Measurements from ENCODE around the gene ZNF423. TPM values are rescaled to one million over a fixed set of nuclear protein-coding genes. Genes with fewer than 3 reads are reported as not detected.
A peak's percentile ranks its signal among the peaks of the same experiment; 100 is the strongest.

ZNF423 gene
- total RNA-seq, 1 experiment from 2014 or later = 11.1 TPM

DNA sequence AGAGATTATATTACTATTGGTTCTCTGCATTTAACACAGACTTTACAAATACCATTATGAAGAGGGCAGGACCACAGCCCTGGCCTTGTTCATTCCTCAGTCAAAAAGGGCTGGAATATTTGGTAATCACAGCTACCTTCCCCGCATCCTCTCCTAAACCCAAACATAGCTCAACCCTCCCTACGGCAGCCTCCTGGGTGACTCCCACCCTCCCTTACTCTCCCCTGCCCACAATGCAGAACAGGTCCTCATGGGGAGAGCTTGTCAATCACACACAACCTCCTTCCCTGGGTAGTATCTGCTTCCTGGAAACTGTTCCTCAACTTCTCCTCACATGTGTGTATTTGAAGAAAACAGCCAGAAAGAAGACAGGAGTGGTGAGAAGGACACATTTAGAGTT is 258.1 kb downstream of the ZNF423 start:
- BruUV-seq (replicated peaks) = no TSS peak
- ChIA-PET POLR2A (ENCODE audit: low non-redundant PET) (no interaction called here), CTCF (no interaction called here)
- Histone ChIP-seq H3K4me3 (ENCODE audit: low read depth, low read length, poor library complexity, severe bottlenecking) (no peak overlapping the region), H3K4me1 (ENCODE audit: insufficient read depth, low read length, poor library complexity, severe bottlenecking) (peaks cover 17% of the 10 kb centered on the region), H3K36me3 (ENCODE audit: insufficient read depth, low read length, poor library complexity, severe bottlenecking) (no peaks in the 10 kb centered on the region), H3K27ac (ENCODE audit: low read depth, low read length, poor library complexity, severe bottlenecking) (no peak overlapping the region), H3K9me3 (ENCODE audit: low read depth, low read length, poor library complexity, severe bottlenecking) (no peaks in the 10 kb centered on the region), H3K27me3 (replicated peaks; ENCODE audit: insufficient read depth, low read depth, low read length, poor library complexity) (no peaks in the 10 kb centered on the region)
- TF ChIP-seq, protein P1, sequence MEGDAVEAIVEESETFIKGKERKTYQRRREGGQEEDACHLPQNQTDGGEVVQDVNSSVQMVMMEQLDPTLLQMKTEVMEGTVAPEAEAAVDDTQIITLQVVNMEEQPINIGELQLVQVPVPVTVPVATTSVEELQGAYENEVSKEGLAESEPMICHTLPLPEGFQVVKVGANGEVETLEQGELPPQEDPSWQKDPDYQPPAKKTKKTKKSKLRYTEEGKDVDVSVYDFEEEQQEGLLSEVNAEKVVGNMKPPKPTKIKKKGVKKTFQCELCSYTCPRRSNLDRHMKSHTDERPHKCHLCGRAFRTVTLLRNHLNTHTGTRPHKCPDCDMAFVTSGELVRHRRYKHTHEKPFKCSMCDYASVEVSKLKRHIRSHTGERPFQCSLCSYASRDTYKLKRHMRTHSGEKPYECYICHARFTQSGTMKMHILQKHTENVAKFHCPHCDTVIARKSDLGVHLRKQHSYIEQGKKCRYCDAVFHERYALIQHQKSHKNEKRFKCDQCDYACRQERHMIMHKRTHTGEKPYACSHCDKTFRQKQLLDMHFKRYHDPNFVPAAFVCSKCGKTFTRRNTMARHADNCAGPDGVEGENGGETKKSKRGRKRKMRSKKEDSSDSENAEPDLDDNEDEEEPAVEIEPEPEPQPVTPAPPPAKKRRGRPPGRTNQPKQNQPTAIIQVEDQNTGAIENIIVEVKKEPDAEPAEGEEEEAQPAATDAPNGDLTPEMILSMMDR (conservative IDR thresholded peaks at IDR 0.05; ENCODE audit: low read depth, low read length) = no peak
- no peak for TF ChIP-seq EZH2 (IDR thresholded peaks at IDR 0.05; ENCODE audit: borderline replicate concordance, low read depth, low read length, poor library complexity, severe bottlenecking)
- DNase-seq (ENCODE audit: low spot score) = no peak
- intact Hi-C loops (cut with micrococcal nuclease; ENCODE audit: unreplicated experiment) = loop anchor here (5.0 to 10.0 kb wide), 2 partner anchors 105 to 327 kb away; no protein-coding TSS in a partner anchor

DNA sequence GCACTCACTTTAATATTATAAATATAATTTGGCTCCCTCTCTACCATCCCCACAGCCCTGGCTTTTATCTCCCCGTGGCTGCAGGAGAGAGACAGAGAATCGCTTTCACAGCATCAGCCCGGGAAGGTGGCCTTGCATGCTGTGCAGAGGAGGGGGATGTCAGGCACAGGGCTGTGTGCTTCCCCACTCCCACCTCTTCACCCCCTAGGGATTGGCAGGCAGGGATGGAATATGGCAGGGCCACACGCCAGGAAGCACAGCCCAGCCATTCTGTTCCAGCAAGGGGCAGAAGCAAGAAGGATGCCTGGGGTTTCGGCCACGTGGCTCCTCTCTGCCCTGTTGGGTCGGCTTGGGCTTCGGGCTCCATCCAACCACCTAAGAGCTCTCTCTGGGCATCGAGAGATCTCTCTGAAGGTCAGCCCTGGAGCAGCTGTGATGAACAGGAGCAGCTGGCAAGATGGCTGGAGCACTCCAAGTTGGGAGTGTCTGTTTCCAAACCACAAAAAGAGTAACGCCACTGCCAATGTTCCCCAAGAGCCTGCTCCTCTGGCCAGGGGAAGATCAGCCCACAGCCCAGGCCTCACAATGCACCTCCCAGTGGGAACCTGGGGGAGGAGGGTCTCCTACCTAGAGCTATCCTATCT is 259.1 kb downstream of the ZNF423 start:
- TF ChIP-seq, protein P1 (conservative IDR thresholded peaks at IDR 0.05; ENCODE audit: low read depth, low read length) = no peak
- no peak for TF ChIP-seq EZH2 (IDR thresholded peaks at IDR 0.05; ENCODE audit: borderline replicate concordance, low read depth, low read length, poor library complexity, severe bottlenecking)
- H3K27ac ChIP-seq (ENCODE audit: low read depth, low read length, poor library complexity, severe bottlenecking) = no peak overlapping the region
- no TSS peak for BruUV-seq (replicated peaks)
- H3K36me3 ChIP-seq (ENCODE audit: insufficient read depth, low read length, poor library complexity, severe bottlenecking) = no peaks in the 10 kb centered on the region
- peaks cover 17% of the 10 kb centered on the region for H3K4me1 ChIP-seq (ENCODE audit: insufficient read depth, low read length, poor library complexity, severe bottlenecking)
- intact Hi-C loops (cut with micrococcal nuclease; ENCODE audit: unreplicated experiment) = loop anchor here (5.0 to 10.0 kb wide), 2 partner anchors 106 to 328 kb away; no protein-coding TSS in a partner anchor
- H3K4me3 ChIP-seq (ENCODE audit: low read depth, low read length, poor library complexity, severe bottlenecking) = no peak overlapping the region
- POLR2A ChIA-PET (ENCODE audit: low non-redundant PET) = interaction anchor here (0.7 kb wide), 1 partner anchor 40 kb away, joined by 3 read pairs; no protein-coding TSS in a partner anchor
- H3K27me3 ChIP-seq (replicated peaks; ENCODE audit: insufficient read depth, low read depth, low read length, poor library complexity) = no peaks in the 10 kb centered on the region
- CTCF ChIA-PET = interaction anchor here (1.0 kb wide), 1 partner anchor 261 kb away, joined by 3 read pairs; no protein-coding TSS in a partner anchor
- H3K9me3 ChIP-seq (ENCODE audit: low read depth, low read length, poor library complexity, severe bottlenecking) = no peaks in the 10 kb centered on the region
- DNase-seq (ENCODE audit: low spot score) = no peak

DNA sequence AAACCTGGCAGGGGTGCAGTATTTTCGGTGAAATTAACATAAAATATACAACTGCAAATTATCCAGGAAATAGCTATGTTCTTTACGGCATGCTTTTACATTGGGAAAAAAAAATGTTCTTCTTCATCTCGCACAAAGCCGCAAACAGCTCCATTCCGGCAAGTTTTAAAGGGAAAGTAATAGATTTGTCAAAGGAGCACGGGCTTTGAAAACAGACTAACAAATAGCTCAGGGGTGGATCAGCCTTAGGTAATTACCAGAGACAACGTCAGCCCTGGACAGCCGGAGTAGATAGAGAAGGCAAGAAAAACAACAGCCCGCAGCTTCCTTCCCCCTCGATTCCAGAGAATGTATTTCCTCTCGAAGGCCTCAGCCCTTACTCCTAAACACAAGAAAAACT is 259.8 kb downstream of the ZNF423 start:
- Histone ChIP-seq H3K27ac (ENCODE audit: low read depth, low read length, poor library complexity, severe bottlenecking) (no peak overlapping the region), H3K27me3 (replicated peaks; ENCODE audit: insufficient read depth, low read depth, low read length, poor library complexity) (no peaks in the 10 kb centered on the region), H3K9me3 (ENCODE audit: low read depth, low read length, poor library complexity, severe bottlenecking) (no peaks in the 10 kb centered on the region), H3K36me3 (ENCODE audit: insufficient read depth, low read length, poor library complexity, severe bottlenecking) (no peaks in the 10 kb centered on the region), H3K4me1 (ENCODE audit: insufficient read depth, low read length, poor library complexity, severe bottlenecking) (peaks cover 17% of the 10 kb centered on the region), H3K4me3 (ENCODE audit: low read depth, low read length, poor library complexity, severe bottlenecking) (peak overlapping the region; percentile 8)
- intact Hi-C loops (cut with micrococcal nuclease; ENCODE audit: unreplicated experiment) = loop anchor here (5.0 to 10.0 kb wide), 2 partner anchors 106 to 329 kb away; no protein-coding TSS in a partner anchor
- TF ChIP-seq, protein P1 (conservative IDR thresholded peaks at IDR 0.05; ENCODE audit: low read depth, low read length) = no peak
- no peak for TF ChIP-seq EZH2 (IDR thresholded peaks at IDR 0.05; ENCODE audit: borderline replicate concordance, low read depth, low read length, poor library complexity, severe bottlenecking)
- ChIA-PET POLR2A (ENCODE audit: low non-redundant PET) (interaction anchor here (0.7 kb wide), 1 partner anchor 39 kb away, joined by 3 read pairs; no protein-coding TSS in a partner anchor), CTCF (interaction anchor here (0.6 to 1.0 kb wide), 2 partner anchors 261 to 309 kb away, joined by 3 to 7 read pairs; no protein-coding TSS in a partner anchor)
- BruUV-seq (replicated peaks) = no TSS peak
- DNase-seq (ENCODE audit: low spot score) = peak; percentile 58
